Measurements from ENCODE around the gene SIM2.

SIM2 gene

DNA sequence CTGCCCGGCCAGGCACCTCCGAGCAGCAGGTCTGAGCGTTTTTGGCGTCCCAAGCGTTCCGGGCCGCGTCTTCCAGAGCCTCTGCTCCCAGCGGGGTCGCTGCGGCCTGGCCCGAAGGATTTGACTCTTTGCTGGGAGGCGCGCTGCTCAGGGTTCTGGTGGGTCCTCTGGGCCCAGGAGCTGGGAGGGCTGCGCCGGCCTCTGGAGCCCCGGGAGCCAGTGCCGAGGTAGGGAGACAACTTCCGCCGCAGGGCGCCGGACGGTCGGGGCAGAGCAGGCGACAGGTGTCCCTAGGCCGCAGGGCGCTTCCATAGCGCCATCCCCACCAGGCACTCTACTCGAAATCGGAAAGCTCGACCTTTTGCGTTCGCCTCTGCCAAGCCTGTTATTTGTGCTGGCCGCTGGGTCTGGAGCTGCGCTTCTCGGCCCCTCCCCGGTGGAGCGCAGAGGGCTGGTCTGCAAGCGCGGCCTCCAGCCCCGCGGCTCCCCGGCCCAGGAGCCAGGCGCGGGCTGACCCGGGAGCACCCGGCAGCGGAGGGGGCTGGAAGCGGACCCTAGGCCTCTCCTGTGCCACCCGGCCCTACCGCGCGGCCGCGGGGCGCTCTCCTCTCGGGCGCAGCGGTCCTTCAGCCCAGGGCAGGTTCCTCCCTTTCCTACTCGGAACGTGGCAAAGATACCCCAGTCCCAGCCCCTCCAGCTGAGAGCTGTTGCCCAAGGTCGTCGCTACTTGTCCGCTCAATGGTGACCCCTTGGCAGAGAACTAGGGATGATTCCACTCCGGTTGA lies 2.2 kb downstream of the SIM2 start:
- no peak for DNase-seq

DNA sequence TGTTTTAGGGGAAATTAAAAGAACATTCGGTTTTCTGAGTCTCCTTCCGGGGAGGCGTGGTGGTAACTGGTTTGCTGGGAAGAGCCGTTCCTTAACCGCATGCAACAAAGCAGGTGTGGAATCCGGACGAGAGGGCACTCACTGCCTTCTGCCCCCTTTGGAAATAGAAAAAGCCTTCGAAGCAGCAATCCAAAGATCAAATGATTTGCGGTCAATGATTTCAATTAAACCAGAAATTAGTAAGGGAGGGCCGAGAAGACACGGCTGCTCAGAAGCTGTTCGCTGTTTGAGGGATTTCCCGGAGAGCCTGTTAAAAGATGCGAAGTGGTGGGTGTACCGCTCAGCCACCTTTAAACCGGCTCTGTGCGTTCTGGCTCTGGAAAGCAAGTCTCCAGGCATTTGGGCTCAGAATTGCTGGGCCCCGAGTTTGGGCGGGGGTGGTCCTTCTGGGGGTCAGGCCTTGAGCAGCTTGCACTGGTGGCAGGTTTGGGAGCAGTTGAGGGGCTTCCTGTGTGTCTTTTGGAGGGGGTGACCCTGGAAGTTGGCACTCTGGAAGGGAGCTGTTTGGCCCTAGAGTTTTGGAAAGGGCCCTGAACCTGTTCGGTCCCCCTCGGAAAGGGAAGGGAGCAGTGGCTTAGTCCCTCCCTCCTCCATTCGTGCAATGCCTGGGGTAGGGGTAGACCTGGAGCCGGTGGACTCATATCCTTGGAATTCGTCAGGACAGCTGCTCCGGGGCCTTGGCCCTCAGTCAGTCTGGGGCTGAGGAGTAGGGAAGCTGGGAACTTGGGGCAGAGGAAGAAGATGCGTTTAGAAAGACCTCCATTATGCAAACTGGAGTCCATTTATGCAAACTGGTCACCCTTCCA lies 3.1 kb downstream of the SIM2 start:
- no peak for DNase-seq

- DNase-seq: no peak
These were observed 3.7 kb downstream of the SIM2 start for GRCh38 chr21:36702622-36702968.

DNA sequence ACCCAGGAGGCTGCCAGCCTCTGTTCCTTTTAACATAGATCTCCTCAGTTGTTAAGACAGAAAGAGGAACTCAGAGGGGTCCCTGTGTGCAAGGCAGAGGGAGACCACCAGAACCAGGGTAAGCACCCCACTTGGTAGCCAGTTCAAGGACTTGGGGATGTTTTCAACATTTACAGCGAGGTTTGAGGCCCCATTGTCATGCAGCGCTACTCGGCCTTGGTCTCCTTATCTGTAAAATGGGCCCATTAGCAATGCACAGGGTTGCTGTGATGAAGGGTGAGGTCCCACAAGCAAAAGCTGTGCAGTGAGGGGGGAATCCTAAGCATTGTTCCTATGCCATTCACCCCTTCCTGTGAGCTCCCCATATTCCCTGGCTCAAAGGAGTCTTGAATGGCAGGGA lies 4.2 kb downstream of the SIM2 start:
- no peak for DNase-seq

- DNase-seq: no peak
These were observed 4.8 kb downstream of the SIM2 start for GRCh38 chr21:36703626-36704280.

GRCh38 chr21:36704281-36704957 lies 5.5 kb downstream of the SIM2 start:
- no peak for DNase-seq

- no peak for DNase-seq
These were observed 6.2 kb downstream of the SIM2 start for GRCh38 chr21:36704958-36705678.

DNA sequence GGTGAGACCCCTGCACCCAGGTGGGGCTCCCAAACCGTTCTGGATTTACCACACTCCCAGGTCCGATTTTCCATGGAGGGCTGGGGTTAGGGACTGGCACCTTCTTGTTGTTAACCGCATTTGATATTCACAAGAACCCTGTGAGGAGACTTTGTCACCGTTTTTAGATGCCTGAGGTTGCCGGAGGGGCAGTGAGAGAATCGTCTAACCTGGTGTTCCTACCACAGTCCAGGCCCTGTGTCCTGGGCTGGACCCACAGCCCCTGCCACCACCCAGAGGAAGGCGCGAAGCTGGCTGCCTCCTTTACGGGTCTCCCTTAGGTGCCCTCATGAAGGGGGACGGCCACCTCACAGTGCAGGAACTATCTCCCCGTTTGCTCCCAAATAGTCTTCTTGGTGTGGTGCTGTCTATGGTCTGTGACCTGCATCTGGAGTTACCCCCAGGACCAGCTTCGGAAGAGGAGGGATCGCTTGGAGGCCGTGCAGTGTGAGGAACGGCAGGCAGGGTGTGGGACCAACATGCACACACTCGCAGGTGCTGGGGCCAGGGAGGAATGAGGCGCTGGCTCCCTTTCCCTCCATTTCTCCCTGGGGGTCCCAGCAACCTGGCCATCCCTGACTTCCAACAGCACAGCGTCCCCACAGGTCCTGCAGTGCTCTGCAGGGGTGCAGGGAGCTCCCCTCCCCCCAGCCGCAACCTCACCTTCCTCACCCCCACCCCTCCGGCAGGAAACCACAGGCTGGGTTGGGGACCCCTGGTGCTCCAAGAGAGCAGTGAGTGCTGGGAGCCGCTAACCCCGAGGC lies 7.0 kb downstream of the SIM2 start:
- DNase-seq: no peak

DNA sequence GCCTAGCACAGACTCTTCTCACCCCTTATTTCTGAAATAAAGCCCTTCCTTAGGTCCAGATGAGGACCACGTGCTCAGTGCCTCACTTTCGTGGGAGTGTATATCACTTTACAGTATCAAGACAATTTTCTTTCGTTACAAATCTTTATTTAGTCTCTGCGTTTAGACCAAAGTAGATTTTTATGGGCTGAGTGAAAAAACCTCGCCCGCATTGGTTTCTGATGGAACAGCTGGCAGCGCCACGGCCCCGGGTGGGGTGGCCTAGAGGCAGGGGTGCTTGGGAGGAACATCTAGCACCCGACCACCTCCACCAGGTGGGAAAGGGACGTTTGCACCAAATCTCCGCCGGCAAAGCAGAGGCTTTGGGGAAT lies 7.6 kb downstream of the SIM2 start:
- DNase-seq: no peak

DNA sequence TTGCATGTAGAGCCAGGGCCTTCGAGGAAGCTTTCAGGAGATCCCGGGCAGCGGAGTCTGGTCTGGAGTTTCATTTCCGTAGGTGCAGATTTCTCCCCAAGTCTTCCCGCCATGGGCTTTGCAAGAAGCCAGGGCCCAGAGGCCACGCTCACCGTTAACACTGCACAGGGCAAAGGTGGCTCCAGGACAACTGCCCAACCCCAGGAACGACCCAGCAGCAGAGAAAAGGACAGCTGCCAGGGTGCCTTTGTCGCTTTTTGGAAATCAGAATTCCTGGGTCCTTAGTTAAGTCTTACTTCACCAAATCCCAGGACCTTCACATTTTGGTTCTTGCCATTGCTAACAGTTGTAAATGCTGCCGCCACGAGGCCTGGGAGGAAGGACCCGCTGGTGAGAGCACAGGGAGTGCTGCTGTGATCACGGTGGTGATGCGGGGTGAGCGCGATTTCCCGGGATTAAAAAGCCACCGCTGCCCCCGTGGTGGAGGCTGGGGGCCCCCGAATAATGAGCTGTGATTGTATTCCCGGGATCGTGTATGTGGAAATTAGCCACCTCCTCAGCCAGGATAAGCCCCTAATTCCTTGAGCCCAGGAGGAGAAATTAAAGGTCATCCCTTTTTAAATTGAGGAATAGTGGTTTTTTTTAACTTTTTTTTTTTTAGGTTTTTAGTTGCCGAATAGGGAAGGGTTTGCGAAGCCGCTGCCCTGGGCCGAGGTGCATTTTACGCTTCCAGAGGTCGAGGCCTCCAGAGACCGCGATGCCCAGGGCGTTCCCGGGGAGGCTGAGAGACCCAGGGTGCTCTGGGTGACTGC lies 8.2 kb downstream of the SIM2 start:
- no peak for DNase-seq

- no peak for DNase-seq
These were observed 8.9 kb downstream of the SIM2 start for GRCh38 chr21:36707763-36708285.

GRCh38 chr21:36708286-36709029 lies 9.5 kb downstream of the SIM2 start:
- DNase-seq: no peak

GRCh38 chr21:36709030-36709867 lies 10.3 kb downstream of the SIM2 start:
- no peak for DNase-seq

DNA sequence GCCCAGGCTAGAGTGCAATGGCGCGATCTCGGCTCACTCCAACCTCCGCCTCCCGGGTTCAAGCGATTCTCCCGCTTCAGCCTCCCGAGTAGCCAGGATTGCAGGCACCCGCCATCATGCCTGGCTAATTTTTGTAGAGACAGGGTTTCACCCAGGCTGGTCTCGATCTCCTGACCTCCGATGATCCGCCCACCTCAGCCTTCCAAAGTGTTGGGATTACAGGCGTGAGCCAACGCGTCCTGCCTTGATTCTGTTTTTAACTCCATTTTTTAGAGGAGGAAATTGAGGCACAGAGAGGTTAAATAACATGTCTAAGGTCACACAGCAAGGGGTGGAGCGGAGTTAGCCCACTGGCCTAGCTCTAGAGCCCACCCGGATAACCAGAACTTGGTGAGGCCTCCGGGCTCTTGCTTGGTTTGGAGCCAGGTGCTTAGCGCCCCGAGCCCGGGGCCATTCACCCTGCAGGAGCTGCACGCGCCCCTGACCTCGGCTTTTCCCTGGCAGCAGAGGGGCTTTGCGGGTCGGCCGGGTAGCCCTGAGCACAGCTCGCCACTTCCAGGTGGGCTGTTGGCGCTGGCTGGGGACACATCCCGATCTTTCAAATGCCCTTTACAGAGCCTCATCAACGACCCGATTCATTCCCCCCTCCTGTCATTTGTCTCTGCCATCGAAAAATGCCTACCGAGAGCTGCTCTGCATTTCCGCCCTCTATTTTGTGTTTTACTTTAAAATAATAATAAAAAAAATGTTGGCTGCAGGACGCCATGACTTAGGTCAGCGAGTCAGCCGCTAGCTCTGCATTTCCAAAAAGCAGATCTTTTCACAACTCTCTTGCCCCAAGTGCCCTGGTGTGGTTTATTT lies 11.2 kb downstream of the SIM2 start:
- DNase-seq: no peak

GRCh38 chr21:36710729-36711048 lies 11.8 kb downstream of the SIM2 start:
- no peak for DNase-seq

GRCh38 chr21:36713746-36714145 lies 14.8 kb downstream of the SIM2 start:
- DNase-seq: no peak

DNA sequence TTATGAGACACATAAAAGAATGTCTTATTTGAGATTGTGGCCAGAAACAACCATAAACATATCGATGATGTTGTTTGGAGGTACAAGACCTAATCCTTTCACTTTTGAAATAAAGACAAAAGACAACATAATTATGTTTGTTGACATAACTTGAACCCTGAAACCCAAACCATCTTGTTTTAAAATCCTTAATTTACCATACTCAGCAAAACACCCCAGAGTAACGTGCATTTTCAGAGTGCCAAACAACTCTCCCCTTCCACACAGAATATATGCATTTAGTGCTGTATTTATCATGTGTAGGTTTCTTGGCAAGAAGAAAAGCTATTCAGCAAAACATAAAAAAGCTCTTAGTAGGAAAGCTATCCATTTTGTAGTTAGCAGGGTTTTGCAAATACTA lies 17.5 kb downstream of the SIM2 start:
- DNase-seq: no peak

- DNase-seq: no peak
These were observed 17.9 kb downstream of the SIM2 start for GRCh38 chr21:36716836-36717235.

All from SW 1271 (cell line).